GM23338 (cell line): ENCODE data around the gene CNGA1.

ENCODE experiments used
- CTCF ChIP-seq, 2 experiments: fragments of 200-600 bp in 1 of 2; sonication (generic) in 1 of 2; conservative IDR thresholded peaks; 2 replicates each; pipeline versions ENCODE4 v1.5.1 to v1.6.1; 2016 to 2017; ENCODE audit warnings: antibody characterized with exemption in 2 of 2, low read depth in 2 of 2, mild to moderate bottlenecking in 2 of 2, moderate library complexity in 1 of 2
- ETS1 ChIP-seq: IDR thresholded peaks from 2 replicates; pipeline ENCODE4 v1.6.1; 2016; ENCODE audit warnings: antibody characterized with exemption

DNA sequence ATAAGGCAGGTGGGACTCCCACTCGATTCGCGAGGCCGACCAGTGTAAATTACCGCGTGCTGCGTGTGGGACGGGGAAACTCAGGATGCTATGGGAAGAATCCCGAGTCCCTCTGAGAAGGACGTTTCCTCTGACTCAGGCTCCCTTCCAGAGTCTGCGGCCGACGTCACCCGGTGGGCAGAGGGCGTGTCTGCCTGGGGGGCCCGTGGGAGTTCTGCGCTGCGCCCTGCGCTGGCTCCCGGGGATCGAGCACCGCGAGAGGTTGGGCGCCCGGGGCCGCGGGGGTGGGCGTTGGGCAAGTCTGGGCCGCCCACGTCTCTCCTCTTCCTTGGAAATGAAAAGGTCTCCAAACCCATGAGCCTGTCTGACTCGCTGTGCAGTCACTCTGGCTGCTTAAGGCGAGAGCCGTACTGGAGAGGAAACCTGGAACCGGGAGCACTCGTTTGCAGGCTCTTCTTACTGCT lies 659 bp upstream of the CNGA1 start:
- TF ChIP-seq CTCF (conservative IDR thresholded peaks at IDR 0.05; ENCODE audit: low read depth in 2 of 2) (no peak), ETS1 (no peak)
